ENCODE data around the gene KRT9. TPM values are rescaled to one million over a fixed set of nuclear protein-coding genes. Genes with fewer than 3 reads are reported as not detected.

The KRT9 gene
- total RNA-seq, 1 experiment from 2014 or later = 0.15 TPM

GRCh38 chr17:41540921-41541625 lies 30.8 kb downstream of the KRT9 start:
- Histone ChIP-seq H3K4me1 (ENCODE audit: control insufficient read depth in 1 of 2, insufficient read depth in 2 of 2, low read length in 2 of 2) (peaks cover 23 to 71% of the 10 kb centered on the region in 2 experiments), H3K9ac (ENCODE audit: low read length) (no peak overlapping the region), H2AFZ (ENCODE audit: low read depth, low read length, poor library complexity, severe bottlenecking) (no peak overlapping the region), H4K20me1 (ENCODE audit: insufficient read depth) (no peaks in the 10 kb centered on the region), H3K9me3 (ENCODE audit: control insufficient read depth in 1 of 2, insufficient read depth in 1 of 2, low read depth in 1 of 2, low read length in 2 of 2) (no peaks in the 10 kb centered on the region), H3K9me2 (ENCODE audit: insufficient read depth) (no peaks in the 10 kb centered on the region), H3K4me3 (replicated peaks in 1 of 2; ENCODE audit: low read depth in 1 of 2, low read length in 2 of 2) (no peak overlapping the region), H3K79me2 (ENCODE audit: insufficient read depth, low read length) (no peaks in the 10 kb centered on the region), H3K27me3 (ENCODE audit: insufficient read depth, low read length) (no peaks in the 10 kb centered on the region), H3K36me3 (ENCODE audit: control insufficient read depth in 1 of 2, insufficient read depth in 2 of 2, low read length in 2 of 2) (no peaks in the 10 kb centered on the region), H3K4me2 (ENCODE audit: low read length) (peak overlapping the region; percentile 30), H3K27ac (ENCODE audit: low read depth, low read length) (no peak overlapping the region)
- TF ChIP-seq SP1 (IDR thresholded peaks at IDR 0.05; ENCODE audit: low read depth) (peak; percentile 38; the same call in 1 of the 2 replicates), ZBTB33 (IDR thresholded peaks at IDR 0.05; ENCODE audit: extremely low read depth, insufficient replicate concordance, low read length) (no peak), JUND (IDR thresholded peaks at IDR 0.05) (peak; percentile 45)
- ATAC-seq (no peak), DNase-seq (ENCODE audit: low read depth, low spot score) (no peak)
- no TSS peak for BruUV-seq (replicated peaks)
- CTCF ChIA-PET = interaction anchor here (0.9 to 3.0 kb wide), 5 partner anchors 8 to 122 kb away, joined by 3 to 14 read pairs (median 4); partner anchors contain the start of gene KRT19
- intact Hi-C loops (cut with micrococcal nuclease) = loop anchor here (10.0 kb wide), 1 partner anchor 926 kb away; no protein-coding TSS in a partner anchor
- RAD21 ChIA-PET (ENCODE audit: low non-redundant PET in 1 of 2, low total read pairs in 2 of 2, uncharacterized antibody in 2 of 2, unreplicated experiment in 2 of 2) = no interaction called here
- POLR2A ChIA-PET = interaction anchor here (1.2 to 6.5 kb wide), 5 partner anchors 8 to 148 kb away, joined by 3 to 68 read pairs (median 6); partner anchors contain the start of genes EIF1 and KRT19
